Hematopoietic multipotent progenitor cell treated with erythropoietin and hydrocortisone succinate and interleukin-3 and kit ligand, for 15 days (in vitro differentiated cells): ENCODE results near the gene PDCD1.
"Not testable (repeated sequence)": the region's sequence is repeated elsewhere in the genome, so short reads cannot be mapped to it uniquely, and the experiment has no call there.

Experiments used
- DNase-seq: peaks from one replicate; pipeline ENCODE4 v3.0.0-alpha.2; 2015; ENCODE audit warnings: low spot score

PDCD1 gene

DNA sequence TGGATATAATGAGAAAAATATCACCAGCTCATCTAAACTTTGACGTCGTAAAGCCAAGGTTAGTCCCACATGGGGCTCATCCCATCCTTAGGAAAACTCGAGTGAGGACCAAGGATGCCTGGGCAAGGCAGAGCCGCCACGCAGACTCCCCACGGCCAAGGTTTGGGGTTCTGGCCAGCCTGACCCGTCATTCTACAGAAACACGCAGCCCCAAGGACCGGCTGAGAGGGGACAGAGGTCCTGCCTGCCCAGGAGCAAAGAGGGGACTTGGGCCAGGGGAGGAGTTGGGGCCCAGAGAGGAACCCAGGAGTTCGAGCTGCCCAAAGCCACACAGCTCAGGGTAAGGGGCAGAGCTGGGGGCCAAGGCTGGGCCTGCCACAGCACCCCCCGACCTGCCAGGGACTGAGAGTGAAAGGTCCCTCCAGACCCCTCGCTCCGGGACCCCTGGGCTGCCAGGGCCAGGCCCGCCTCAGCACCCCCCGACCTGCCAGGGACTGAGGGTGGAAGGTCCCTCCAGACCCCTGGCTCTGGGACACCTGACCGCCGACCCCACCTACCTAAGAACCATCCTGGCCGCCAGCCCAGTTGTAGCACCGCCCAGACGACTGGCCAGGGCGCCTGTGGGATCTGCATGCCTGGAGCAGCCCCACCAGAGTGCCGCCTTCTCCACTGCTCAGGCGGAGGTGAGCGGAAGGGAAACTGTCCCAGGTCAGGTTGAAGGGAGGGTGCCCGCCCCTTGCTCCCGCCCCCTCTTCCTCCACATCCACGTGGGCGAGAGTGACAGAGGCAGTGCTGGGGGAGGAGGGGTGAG is at the start of gene PDCD1:
Gene PDCD1 (minus strand): TSS at position 689 of the 811 bp plus-strand sequence. CDS start 56 bp downstream, at position 633.
- DNase-seq: no peak

DNA sequence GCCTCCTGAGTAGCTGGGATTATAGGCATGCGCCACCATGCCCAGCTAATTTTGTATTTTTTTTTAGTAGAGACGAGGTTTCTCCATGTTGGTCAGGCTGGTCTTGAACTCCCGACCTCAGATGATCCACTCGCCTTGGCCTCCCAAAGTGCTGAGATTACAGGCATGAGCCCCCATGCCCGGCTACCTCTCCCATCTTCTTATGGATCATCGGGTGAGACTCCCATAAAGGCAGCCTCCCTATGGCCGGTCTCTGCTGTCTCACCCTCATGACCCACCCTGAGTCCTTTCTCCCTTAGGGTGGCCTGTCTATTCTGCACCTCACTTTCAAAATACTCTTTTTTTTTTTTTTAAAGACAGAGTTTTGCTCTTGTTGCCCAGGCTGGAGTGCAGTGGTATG is 49.1 kb upstream of the PDCD1 start:
- not testable (repeated sequence) for DNase-seq

DNA sequence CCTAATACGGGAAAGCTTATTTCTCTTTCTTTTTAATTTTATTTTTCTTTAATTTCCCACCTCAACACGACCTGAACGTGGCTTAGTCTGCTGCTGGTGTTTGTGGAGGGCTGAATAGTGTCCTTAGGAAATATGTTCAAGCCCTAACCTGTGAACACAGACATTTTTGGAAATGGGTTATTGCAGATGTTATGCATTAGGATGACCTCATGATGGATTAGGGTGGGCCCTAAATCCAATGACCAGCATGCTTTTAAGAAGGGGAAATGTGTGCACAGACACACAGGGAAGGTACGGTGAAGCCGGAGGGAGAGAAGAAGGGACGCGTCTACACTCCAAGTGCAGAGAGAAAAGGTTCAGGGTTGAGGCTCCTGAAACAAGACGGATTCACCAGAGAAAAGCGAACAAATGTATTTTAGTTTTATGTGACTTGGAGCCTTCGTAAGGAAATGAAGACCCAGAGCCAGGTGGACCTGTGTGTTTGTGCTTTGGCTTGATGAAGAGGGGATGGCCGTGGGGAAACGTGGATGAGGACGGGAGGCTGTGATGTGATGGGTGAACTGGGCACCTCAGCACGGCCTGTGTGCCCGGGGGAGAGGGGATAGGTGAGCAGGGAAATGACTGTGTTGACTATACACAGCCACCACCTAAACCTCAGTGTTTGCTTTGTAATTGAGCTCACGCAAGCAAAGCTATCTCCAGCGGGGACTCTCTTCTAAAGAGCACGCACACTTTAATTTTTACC is 48.3 kb upstream of the PDCD1 start:
- DNase-seq: no peak

DNA sequence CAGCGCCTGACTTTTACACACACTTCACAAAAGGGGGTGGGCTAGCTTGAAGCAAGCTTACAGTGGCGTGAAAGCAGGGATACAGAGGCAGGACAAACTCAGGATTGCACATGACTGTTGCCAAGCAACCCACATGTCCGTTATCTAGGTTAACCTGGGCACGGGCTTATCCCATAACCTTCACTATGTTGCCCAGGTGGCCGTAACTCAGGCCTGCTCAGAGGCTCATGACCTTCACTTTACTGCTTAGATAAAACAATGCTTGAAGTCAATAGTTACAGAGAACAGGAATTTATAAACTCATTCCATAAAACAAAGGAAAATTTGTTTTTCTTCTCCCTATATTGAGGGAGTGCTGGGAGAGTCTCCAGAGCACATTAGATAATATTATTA is 47.7 kb upstream of the PDCD1 start:
- DNase-seq: not testable (repeated sequence)

DNA sequence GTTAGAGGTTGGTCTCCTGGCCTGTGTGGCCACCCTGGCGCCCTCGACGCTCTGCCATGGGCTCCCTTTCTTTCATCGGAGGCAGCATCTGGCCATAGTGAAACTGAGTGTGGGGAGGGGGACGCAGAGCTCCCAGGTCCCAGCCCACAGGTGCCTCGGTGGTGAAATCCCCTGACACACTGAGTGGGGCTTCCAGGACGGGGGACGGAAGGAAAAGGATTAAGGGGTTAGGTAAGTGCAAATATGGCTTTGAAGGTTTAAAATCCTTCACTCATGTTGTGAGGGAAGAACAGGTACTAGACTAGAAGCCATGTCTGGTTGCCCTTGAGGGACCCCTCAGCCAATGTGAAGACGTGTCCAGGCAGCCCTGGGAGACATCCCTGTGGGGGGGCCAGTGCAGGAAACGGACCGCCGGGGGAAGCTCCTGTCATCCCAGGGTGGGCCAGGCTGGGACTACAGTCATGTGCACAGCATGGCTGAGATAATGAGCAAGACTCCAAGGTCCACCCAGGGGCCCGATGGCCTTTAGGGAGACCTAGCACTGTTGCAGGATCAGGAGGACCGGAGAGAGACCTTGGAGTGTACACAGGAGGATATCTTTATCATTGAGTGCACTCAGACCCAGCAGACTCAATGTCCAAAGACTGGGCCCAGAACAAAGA is 47.2 kb upstream of the PDCD1 start:
- no peak for DNase-seq

DNA sequence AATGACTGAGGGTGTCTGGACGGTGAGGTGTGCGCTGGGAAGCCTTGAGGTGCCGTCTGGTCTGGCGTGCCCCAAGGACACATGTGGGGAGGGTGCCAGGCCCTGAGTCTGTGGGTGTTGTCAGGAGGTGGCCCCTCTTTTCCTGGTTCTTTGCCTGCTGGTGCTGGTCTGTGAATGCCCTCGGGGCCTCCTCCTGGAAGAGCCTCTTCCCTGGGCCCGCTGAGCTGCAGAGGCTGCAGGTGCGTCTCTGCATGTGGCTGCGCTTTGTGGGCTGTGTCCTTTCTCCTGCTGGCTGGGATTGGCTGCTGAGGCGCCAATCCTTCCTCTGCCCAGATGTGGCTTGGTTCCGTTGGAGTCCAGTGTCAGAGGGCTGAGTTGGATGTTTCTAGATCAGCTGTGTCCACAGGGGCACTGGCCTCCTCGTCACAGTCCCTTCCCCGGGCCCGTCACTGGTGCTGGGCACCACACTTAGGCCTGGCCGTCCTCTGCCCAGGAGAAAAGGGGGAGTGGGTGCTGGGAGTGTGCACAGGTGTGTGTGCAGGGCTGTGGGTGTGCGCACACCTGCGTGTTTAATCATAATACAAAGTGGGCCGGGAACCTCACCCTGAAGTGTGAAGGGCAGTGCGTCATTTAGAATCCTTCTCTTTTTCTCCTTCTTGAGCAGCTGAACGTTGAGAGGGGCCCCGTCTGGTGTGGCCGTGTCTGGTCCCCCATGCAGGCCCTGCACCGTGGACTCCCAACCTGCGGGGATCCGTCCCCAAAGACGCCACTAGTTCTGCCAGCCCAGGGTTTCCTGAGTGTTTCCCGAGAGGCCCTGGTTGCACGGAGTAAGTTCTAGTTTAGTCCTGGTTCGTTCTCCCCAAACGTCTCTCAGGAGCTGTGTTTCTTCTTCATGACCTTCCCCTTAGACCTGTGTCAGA is 46.4 kb upstream of the PDCD1 start:
- no peak for DNase-seq

DNA sequence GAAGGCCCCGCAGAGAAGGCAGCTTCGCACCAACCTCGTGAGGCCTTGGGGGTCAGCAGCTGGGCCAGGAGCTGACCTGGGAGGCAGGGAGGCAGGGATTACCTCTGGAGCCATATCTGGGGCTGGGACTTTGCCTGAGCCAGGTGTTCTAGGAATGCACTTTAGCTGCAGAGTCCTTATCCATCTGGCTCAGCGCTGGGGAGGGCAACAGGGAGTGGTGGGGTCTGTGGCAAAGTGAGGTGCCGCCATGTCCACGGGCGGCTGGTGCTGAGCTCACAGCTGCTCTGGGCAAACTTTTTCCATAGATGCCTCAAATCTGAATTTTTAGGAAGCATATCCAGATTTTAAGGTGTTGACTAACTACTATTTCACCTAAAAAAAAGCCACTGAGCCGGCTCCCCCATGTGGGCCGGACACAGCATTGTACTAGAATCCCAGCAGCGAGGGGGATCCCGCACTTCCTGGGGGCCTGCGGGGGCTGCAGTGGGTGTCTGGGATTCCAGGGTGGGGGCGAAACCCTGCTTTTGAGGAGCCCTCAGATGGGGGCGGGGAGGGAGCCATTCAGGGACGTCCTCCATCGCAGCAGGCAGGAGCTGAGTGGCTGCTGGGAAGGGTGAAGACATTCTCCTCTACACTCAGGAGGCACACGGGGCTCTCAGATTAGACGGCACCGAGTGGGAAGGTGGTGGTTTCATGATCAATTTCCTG is 45.5 kb upstream of the PDCD1 start:
- no peak for DNase-seq

DNA sequence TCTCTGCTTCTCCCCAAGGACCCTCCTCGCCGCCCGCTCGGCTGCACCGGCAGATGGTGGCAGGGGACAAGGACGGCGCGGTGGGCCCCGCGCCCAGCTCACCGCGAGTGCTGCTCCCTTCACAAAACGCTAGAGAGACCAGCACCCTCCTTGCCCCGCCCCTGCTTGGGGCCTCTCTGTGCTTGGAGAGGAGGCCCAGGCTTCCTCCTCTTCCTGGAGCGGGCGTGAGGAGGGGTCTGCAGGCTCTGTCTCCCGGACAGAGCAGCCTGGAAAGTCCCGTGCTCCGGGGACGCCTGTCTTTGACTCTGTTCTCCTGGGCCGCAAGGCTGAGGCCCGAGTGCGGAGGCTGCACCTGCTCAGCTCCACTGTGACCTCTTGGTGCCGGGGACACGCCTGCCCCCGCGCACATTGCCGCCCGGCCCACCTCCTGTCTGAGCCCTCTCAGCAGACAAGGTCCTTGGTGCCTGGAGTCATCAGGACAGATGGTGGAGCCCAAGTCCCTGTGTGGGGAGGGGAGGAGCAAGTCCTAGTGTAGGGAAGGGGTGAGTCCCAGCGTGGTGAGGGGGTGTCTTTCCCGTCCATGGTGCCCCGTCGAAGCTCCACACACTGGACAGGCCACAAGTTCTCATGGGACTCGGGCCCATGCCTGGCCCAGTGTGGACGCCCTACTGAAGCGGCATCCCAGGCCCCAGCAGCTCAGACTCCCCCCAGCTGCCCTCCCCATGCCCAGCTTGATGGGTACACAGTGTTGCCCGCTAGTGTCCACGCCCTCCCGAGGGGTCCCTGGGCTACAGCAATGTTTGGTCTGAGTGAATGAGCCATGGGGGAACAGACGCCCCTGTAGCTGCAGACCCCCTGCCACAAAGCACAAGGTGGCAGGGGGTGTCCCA is 44.7 kb upstream of the PDCD1 start:
- DNase-seq: no peak

DNA sequence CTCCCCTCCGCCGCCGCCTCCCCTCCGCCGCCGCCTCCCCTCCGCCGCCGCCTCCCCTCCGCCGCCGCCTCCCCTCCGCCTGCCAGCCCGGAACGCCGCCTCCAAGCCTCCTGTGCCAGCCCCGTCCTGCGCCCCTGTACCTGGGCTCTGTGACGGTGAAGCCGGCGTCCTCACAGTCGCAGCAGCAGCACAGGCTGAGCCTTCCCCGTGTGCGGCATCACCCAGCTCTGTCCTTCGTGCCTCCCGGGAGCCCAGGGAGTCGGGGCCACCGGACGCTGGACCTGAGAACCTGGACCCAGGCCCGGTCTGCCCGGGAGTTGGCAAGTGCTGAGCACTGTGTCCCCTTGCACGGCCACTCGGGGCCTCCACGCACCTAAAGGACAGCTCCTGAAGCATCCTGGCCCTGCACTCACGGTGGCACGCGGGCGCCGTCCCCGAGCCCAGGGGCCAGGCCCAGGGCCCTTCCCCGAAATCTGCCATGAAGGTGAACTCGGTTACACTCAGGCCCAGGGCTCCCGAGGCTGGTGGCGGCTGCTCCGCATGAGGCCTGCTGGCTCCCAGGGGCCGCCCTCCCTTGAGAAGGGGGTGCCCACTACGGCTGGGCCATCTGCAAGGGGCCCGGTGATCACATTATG is 43.8 kb upstream of the PDCD1 start:
- no peak for DNase-seq

DNA sequence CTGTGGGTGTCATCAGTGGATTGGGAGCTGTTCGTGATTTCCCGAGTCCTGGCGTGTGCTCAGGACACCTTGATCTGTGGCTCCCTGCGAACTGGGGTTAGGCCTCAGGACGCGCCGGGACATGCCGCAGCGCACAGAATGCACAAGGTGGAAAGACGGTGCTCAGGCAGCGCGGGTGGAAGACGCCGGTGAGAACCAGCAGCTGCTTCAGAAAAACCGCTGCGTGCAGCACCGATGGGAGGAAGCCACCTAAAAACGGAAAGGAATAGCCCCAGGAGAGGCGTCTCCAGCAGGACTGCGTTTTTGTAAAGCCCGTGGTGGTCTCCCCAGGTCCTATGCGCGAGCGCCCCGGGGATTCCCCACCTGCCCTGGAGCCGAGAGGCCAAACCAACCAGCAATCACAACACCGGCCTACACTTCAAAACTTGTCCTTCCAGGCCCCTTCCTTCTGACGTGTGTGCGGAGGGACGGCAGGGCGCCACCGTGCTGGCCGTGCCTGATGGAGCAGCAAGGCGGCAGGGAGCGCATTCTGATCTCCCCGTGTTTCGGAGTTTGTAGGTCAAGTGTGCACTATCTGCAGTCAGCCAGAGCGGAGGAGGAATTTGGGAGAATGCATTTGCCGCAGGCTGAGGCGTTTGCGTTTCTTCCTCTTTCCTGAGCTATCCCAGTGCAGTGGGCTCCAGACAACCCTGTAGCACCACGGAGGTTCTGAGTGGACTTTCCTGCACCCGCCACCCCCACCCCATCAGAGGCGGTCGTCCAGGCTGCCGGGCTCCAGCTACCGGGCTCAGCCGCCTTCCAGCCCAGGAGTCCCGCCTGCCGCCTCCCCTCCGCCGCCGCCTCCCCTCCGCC is 43.0 kb upstream of the PDCD1 start:
- no peak for DNase-seq

DNA sequence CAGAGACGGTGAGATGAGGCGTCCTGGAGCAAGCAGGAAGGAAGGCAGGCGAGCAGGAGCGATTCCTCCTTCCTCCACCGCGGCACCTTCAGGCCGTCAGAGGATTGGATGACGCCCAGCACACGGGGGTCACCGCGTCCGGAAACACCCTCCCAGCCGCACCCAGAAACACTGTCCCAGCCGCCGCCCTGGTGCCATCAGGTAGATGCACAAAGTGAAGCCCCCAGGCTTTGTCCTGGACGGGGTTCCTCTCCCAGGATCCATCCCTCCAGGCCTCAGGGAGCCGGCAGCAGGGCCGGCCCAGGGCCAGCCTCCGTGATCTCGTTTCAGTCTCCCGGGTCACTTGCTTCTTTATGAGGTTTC is 42.3 kb upstream of the PDCD1 start:
- no peak for DNase-seq

DNA sequence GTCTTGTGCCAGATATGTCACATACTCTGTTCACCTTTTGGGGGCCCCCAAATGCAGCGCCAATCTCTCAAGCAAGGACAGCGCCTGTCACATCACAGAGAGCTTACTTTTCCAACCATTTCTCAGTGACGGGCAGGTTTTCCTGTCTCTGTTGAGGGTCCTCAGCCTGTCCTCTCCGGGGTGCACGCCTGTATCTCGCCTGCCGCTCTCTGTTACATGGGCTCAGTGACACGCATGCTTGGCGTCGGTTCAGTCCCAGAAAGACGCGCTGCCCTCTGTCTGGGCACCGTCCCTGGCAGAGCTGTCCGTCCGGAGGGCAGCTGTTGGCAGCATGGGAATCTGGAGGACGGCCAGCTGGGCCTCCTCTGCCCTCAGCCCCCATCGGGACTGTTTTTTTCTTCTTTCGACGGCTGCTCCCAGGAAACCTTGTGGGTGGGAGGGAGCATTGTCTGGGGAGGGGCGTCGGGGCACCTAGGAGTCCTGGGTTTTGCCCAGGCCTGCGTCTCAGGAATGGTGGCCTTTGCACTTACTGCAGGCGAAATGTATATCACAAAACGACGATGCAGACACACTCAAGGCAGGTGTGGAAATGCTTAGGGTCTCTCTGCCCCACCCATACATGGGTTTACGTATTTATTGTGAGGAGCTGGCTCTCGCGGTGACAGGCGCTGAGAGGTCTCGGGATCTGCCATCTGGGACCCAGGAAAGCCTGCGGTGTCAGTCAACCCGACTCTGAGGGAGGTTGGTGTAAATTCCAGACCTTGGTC is 41.7 kb upstream of the PDCD1 start:
- no peak for DNase-seq

DNA sequence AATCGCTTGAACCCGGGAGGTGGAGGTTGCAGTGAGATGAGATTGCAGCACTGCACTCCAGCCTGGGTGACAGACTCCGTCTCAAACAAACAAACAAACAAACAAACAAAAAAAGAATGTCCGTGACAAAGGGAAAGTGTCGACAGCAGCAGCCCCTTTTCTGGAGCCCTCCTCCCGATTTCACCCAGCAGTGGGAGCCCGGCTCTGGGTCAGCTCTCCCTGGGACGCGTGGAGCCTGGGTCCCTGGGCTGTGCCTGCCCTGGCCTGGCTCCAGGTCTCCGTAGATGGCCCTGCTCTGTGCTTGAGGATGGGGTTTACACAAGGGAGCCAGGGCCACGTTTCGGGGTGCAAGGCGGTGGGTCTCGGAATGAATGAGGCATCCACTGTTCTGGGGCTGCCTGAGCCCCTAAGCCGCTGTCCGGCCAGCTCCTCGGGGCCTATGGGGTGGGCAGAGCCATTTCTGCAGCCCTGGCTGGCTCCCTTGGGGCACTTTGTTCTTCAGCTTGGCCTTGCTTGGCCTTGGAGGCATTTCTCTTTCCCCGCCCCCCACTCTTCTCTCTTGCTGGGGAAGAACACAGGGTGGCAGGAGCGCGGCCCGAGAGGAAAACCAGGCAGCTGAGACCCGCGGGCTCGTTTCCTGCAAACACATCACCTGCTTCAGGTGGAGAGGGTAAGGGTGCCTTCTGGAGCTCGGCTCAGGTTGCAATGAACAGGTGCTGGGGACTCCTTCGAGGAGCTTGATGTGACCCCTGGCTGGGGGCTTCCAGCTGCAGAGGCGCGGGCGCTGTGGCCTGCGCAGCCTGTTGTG is 40.0 kb upstream of the PDCD1 start:
- no peak for DNase-seq

DNA sequence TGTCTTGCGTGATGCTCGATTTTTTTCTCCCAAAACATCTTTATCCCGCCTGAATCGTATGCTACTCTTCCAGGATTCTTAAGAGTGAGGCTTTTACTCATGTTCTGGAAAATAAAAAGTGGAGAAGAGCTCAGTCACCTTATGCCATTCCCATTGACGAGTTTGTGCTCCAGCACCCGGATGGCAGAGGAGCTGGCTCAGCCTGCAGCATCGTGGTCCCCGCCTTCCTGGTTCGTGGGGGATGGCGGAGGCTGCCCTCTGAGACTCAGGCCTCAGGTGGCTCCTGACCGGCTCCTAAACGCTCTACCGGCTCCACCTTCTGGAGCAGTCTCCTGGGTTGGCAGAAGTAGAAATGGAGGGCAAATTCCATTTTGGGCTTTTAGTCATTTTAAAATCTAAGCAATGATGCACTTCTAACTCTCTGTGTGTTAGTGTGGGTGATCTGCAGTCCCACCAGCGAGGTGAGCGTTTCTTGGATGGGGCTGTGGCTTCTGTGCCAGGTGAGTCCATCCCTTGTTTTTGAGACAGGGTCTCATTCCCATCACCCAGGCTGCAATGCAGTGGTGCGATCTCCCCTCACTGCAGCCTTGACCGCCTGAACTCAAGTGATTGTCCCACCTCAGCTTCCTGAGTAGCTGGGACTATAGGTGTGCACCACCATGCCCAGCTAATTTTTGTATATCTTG is 38.7 kb upstream of the PDCD1 start:
- no peak for DNase-seq

DNA sequence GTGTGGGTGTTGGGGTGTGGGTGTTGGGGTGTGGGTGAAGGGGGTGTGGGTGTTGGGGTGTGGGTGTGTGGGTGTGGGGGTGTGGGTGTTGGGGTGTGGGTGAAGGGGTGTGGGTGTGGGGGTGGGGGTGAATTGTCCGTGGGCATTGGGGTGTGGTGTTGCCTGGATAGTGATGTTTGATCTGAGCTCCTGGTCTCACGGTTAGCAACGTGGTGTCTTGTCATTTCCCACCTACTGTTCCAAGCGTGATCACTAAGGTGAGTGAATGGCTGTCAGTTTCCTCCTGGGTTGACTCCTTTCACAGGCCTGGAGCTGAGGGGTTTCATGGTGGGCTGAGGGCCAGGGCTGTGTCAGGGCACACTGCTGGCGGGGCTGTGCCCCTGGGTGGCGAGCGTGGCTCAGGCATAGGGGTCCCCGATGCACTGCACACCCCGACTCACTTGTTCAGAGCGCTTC is 38.1 kb upstream of the PDCD1 start:
- DNase-seq: no peak
